ENCODE measurements around the gene E2F6.

The E2F6 gene, protein sequence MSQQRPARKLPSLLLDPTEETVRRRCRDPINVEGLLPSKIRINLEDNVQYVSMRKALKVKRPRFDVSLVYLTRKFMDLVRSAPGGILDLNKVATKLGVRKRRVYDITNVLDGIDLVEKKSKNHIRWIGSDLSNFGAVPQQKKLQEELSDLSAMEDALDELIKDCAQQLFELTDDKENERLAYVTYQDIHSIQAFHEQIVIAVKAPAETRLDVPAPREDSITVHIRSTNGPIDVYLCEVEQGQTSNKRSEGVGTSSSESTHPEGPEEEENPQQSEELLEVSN

DNA sequence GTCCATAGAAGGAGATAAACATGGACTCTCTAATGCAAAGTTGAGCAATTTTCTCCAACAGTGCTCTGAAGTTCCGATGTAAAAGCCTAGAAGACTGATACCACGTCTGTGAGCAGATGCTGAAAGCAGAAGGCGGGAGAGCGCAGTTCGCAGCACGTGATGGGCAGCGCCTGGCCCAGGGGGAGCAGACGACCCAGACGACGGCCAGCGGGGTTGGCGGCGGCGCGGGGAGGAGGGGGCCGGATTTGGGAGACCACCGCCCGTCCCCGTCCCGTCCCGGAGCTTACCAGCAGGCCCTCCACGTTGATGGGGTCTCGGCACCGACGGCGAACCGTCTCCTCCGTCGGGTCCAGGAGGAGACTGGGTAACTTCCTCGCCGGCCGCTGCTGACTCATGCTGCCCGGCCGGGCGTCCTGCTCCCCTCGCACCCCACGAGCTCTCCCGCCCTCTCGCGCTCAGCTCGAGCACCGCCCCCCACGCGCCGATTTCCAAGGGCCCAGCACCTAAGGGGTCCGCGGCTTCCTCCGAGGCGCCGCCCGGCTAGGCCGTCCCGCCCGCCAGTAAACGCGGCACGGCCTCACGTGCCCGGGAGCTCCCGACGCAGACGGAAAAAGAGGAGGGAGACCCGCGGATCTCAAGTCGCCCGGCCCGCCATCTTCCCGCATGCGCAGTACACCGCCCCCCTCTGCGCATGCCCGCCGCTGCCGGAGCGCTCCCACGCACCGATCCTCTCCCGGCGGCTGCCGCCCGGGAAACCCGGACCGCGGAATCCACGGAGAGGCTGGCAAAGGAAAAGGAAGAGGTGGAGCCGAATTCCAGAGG lies at the start of gene E2F6:
TSS of gene E2F6 (minus strand) at position 677 of the 822 bp plus-strand sequence. CDS start at position 395, 282 bp downstream.
- peak; percentile 64 for DNase-seq (ENCODE audit: low read depth)

DNA sequence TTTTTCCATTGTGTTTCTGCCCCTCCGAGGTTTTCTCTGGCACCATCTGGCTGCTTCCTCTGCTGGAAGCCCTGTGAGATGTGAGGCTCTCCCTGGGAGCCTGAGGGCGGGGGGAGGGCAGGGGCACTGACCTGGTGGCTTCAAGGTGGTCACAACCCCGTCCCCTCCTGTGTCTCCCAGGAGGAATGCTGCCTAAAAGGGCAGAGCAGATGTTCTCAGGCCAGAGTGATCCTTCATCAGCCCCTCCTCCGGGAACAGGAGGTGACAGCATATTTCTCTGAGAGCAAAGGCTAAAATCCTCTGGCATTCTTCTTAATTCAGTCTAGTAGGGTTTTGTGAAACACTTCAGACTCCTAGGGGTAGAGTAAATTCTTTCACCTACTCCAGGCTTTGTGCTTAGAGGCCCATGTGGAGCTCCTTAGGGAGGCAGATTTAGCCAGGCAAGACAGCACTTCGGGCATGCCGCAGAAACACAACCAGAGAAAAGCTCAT lies 49.6 kb upstream of the E2F6 start:
- DNase-seq (ENCODE audit: low read depth), result no peak

GRCh38 chr2:11514904-11515303 lies 48.9 kb upstream of the E2F6 start:
- no peak for DNase-seq (ENCODE audit: low read depth)

- no peak for DNase-seq (ENCODE audit: low read depth)
Measured at GRCh38 chr2:11514081-11514730, 48.2 kb upstream of the E2F6 start.

- DNase-seq (ENCODE audit: low read depth), result no peak
Measured at GRCh38 chr2:11513319-11513718, 47.4 kb upstream of the E2F6 start.

- no peak for DNase-seq (ENCODE audit: low read depth)
Measured at GRCh38 chr2:11512431-11512830, 46.5 kb upstream of the E2F6 start.

GRCh38 chr2:11509657-11510360 lies 43.8 kb upstream of the E2F6 start:
- DNase-seq (ENCODE audit: low read depth), result no peak

GRCh38 chr2:11508279-11508678 lies 42.3 kb upstream of the E2F6 start:
- no peak for DNase-seq (ENCODE audit: low read depth)

GRCh38 chr2:11507517-11507916 lies 41.6 kb upstream of the E2F6 start:
- no peak for DNase-seq (ENCODE audit: low read depth)

- no peak for DNase-seq (ENCODE audit: low read depth)
Measured at GRCh38 chr2:11506611-11506969, 40.6 kb upstream of the E2F6 start.

GRCh38 chr2:11505652-11506610 lies 40.0 kb upstream of the E2F6 start:
- no peak for DNase-seq (ENCODE audit: low read depth)

GRCh38 chr2:11503354-11503927 lies 37.5 kb upstream of the E2F6 start:
- DNase-seq (ENCODE audit: low read depth), result no peak

DNA sequence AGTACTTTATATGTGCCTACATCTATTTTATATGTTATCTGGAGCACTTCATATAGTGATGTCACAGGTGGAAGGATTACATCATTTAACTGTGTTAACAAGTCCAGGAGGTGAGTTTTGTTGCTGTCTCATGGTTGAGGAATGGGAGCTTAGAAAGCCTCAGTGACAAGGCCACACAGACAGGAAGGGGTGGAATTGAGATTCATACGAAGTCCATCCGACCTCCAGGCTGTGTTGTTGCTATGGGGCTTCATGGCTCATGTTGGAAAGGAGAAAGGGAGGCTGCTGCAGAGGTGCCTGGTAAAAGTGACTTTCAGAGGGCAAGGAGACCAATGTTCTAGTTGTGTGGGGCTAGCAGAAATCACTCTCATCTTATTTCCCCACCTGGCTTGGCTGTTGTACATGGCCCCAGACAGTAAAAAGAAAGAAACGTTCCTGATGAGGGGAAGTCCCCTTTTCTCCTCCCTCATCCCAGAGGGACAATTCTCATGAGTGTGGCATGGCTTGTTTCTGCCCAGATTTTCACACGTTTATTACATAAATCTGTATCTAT lies 36.9 kb upstream of the E2F6 start:
- DNase-seq (ENCODE audit: low read depth), result no peak

- DNase-seq (ENCODE audit: low read depth), result no peak
Measured at GRCh38 chr2:11500702-11501303, 34.8 kb upstream of the E2F6 start.

DNA sequence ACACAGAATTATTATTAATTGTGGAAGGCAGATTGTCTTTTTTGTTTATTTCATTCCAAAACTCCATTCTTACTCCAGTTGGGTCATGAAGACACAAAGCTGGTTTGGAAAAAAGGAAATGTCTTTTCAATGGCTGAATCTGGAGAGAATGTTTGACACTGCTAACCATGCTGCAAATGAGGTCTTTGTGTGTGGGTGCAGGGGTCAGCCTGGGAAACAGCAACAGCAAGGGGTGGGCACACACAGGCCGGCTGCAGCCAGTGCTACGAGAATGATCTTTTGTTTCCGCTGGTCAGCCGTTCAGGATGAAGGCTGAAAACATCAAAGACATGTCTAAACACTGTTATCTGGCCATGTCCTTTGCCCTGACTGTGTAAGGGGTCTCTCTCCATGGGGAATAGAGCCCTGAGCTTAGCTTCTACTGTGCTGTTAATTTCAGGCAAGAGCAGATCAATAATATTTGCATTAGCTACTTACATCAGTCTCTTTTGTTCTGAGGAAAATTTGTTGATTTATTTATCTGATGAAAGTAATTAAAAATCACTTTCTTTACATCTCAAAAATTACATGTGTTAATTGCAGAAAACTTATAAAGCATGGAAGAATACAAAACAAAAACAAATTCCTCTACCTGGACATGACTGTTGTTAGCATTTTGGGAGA lies 33.3 kb upstream of the E2F6 start:
- no peak for DNase-seq (ENCODE audit: low read depth)

GRCh38 chr2:11498543-11499034 lies 32.6 kb upstream of the E2F6 start:
- no peak for DNase-seq (ENCODE audit: low read depth)

GRCh38 chr2:11495844-11496681 lies 30.1 kb upstream of the E2F6 start:
- DNase-seq (ENCODE audit: low read depth), result no peak

GRCh38 chr2:11494310-11494709 lies 28.3 kb upstream of the E2F6 start:
- no peak for DNase-seq (ENCODE audit: low read depth)
